Liver (tissue), 9 donors: Measurements from ENCODE around the gene CHL1. TPM values are rescaled to one million over a fixed set of nuclear protein-coding genes. Genes with fewer than 3 reads are reported as not detected.

Experiments
- DNase-seq: peaks from one replicate; pipeline ENCODE4 v3.0.0-alpha.2; 2017; ENCODE audit warnings: low spot score
- H3K27ac ChIP-seq, 2 donors: one replicate each; pipeline ENCODE4 v1.7.0; 2013; ENCODE audit warnings: inconsistent platforms in 2 of 2, low read length in 2 of 2, control low read depth in 1 of 2, low read depth in 1 of 2, mild to moderate bottlenecking in 1 of 2
- H3K27me3 ChIP-seq, 4 donors: one replicate each; pipeline versions ENCODE4 v1.6.1 to v1.7.0; 2013; ENCODE audit warnings: low read length in 3 of 4, inconsistent platforms in 1 of 4, mild to moderate bottlenecking in 1 of 4, moderate library complexity in 1 of 4; ENCODE audit not compliant: control insufficient read depth in 4 of 4, insufficient read depth in 4 of 4
- H3K36me3 ChIP-seq, 4 donors: one replicate each; pipeline versions ENCODE4 v1.6.1 to v1.7.0; 2013; ENCODE audit warnings: low read length in 3 of 4, mild to moderate bottlenecking in 3 of 4, low read depth in 1 of 4, moderate library complexity in 1 of 4; ENCODE audit not compliant: control insufficient read depth in 4 of 4, insufficient read depth in 3 of 4
- H3K4me1 ChIP-seq, 4 donors: one replicate each; pipeline versions ENCODE4 v1.6.1 to v1.7.0; 2013; ENCODE audit warnings: low read length in 3 of 4, mild to moderate bottlenecking in 3 of 4, moderate library complexity in 1 of 4; ENCODE audit not compliant: control insufficient read depth in 4 of 4, insufficient read depth in 4 of 4
- H3K4me3 ChIP-seq, 3 donors: one replicate each; pipeline versions ENCODE4 v1.6.1 to v1.7.0; 2013; ENCODE audit warnings: low read length in 3 of 3, control low read depth in 1 of 3, low read depth in 1 of 3, mild to moderate bottlenecking in 1 of 3
- H3K9ac ChIP-seq, 2 donors: one replicate each; pipeline ENCODE4 v1.7.0; 2013; ENCODE audit warnings: low read length in 2 of 2, mild to moderate bottlenecking in 2 of 2, moderate library complexity in 2 of 2, control low read depth in 1 of 2, low read depth in 1 of 2
- H3K9me3 ChIP-seq, 4 donors: one replicate each; pipeline versions ENCODE4 v1.6.1 to v1.7.0; 2013; ENCODE audit warnings: low read length in 3 of 4; ENCODE audit not compliant: control insufficient read depth in 4 of 4
- CTCF ChIP-seq: fragments of 150-350 bp; IDR thresholded peaks from 2 replicates; pipeline ENCODE4 v1.5.1; 2017; ENCODE audit warnings: improper control_type of control experiment, low read depth, low read length; ENCODE audit not compliant: missing input control
- FOXA1 ChIP-seq: IDR thresholded peaks from 2 replicates; pipeline ENCODE4 v1.6.1; 2016; ENCODE audit warnings: antibody characterized with exemption
- FOXA2 ChIP-seq: IDR thresholded peaks from 2 replicates; pipeline ENCODE4 v1.6.1; 2016; ENCODE audit warnings: antibody characterized with exemption
- GABPA ChIP-seq, 2 donors: IDR thresholded peaks in 1 of 2; conservative IDR thresholded peaks in 1 of 2; 2 replicates each; pipeline ENCODE4 v1.6.1; 2016; ENCODE audit warnings: antibody characterized with exemption in 2 of 2, mild to moderate bottlenecking in 1 of 2, moderate library complexity in 1 of 2
- HNF4A ChIP-seq, 2 donors: conservative IDR thresholded peaks; 2 replicates each; pipeline ENCODE4 v1.6.1; 2016; ENCODE audit warnings: antibody characterized with exemption in 2 of 2, mild to moderate bottlenecking in 2 of 2
- HNF4G ChIP-seq: IDR thresholded peaks from 2 replicates; pipeline ENCODE4 v1.6.1; 2016; ENCODE audit warnings: antibody characterized with exemption
- JUND ChIP-seq, 2 donors: IDR thresholded peaks; 2 replicates each; pipeline ENCODE4 v1.6.1; 2016; ENCODE audit warnings: antibody characterized with exemption in 2 of 2
- NR2F2 ChIP-seq: IDR thresholded peaks from 2 replicates; pipeline ENCODE4 v1.6.1; 2016; ENCODE audit warnings: antibody characterized with exemption
- REST ChIP-seq: IDR thresholded peaks from 2 replicates; pipeline ENCODE4 v1.6.1; 2016; ENCODE audit warnings: antibody characterized with exemption, mild to moderate bottlenecking
- RXRA ChIP-seq, 2 donors: IDR thresholded peaks; 2 replicates each; pipeline ENCODE4 v1.6.1; 2017 to 2018; ENCODE audit warnings: antibody characterized with exemption in 2 of 2, mild to moderate bottlenecking in 1 of 2
- TAF1 ChIP-seq: conservative IDR thresholded peaks from 2 replicates; pipeline ENCODE4 v1.6.1; 2016; ENCODE audit warnings: antibody characterized with exemption, mild to moderate bottlenecking
- YY1 ChIP-seq: IDR thresholded peaks from 2 replicates; pipeline ENCODE4 v1.6.1; 2016; ENCODE audit warnings: antibody characterized with exemption, mild to moderate bottlenecking
- ZBTB33 ChIP-seq: IDR thresholded peaks from 2 replicates; pipeline ENCODE4 v1.6.1; 2016; ENCODE audit warnings: antibody characterized with exemption
- WGBS: extraction: QIAGEN DNeasy Blood & Tissue Kit; methylation state at CpG from one replicate; pipeline ENCODE4 v1.1.7; 2013; 5-methylcytosine and 5-hydroxymethylcytosine counted together
- polyA plus RNA-seq, 2 donors: library from polyadenylated mRNA; stranded (reverse) in 1 of 2; unstranded in 1 of 2; fragments of 200-250 nt in 1 of 2; fragments of >200 nt in 1 of 2; fragmentation: Nextera tagmentation in 1 of 2; extraction: Ambion mirVana in 1 of 2; gene quantifications; one replicate each; pipeline versions ENCODE4 v1.2.1 to v1.2.3, GENCODE V29; 2013 to 2015
- total RNA-seq, 2 donors: library from RNA; depleted of rRNA; stranded (reverse); fragments of >200 nt; gene quantifications; one replicate each; pipeline ENCODE4 v1.2.3, GENCODE V29; 2014
- TF ChIP-seq, protein P1 (sequence below): IDR thresholded peaks from 2 replicates; pipeline ENCODE4 v1.6.1; 2016; ENCODE audit warnings: antibody characterized with exemption
- donor health status: healthy.
- donor health status: healthy.
- donor health status: healthy.
- donor health status: healthy.
- donor health status: healthy.

Gene CHL1
- total and polyA plus RNA-seq, 4 donors: 0.03 to 8.1 (median 0.66) TPM

DNA sequence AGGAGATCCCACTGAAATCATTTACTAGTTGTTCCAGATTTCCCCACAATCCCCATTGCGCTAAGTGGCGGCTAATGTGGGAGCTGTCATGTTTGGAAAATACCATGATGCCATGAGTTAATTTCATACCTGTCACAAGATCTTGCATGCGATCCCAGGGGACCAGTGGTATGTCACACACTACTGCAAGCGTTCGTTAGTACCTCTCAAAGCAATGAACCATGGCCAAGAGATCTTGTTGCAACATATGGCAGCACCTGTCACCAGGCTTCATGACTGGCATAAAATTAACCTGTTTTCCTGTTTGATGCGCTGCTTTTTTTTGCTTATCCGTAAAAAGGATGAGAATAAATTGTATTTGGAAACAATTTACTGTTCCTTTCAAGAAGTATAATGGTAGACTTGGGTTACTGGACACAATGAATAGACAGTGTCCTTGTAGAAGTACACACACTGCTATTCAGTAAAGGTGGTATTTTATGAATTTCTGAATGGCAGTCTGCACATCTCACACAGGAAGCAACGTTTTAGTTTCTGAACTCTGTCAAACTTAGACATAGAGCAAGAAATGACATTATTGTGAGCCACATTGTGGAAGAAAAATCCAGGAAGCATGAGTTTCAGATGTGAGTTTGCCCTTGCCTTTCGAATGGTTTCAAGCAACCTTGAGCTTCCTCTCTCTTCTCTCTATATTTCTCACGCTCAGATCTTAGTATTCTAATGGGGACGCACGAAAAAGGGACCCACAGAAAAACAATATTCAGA is 81.9 kb downstream of the CHL1 start:
- Histone ChIP-seq H3K4me3 (no peak overlapping the region), H3K4me1 (no peaks in the 10 kb centered on the region), H3K27me3 (peaks cover 0 to 3% (median 0%) of the 10 kb centered on the region in 4 donors), H3K36me3 (no peaks in the 10 kb centered on the region), H3K9me3 (peaks cover 0 to 4% (median 0%) of the 10 kb centered on the region in 4 donors), H3K9ac (no peak overlapping the region), H3K27ac (no peak overlapping the region)
- no peak for TF ChIP-seq JUND (IDR thresholded peaks at IDR 0.05)
- TF ChIP-seq FOXA2: no peak
- TF ChIP-seq REST: no peak
- TF ChIP-seq RXRA (IDR thresholded peaks at IDR 0.05): no peak
- no peak for TF ChIP-seq HNF4G
- TF ChIP-seq YY1: no peak
- TF ChIP-seq, protein P1, sequence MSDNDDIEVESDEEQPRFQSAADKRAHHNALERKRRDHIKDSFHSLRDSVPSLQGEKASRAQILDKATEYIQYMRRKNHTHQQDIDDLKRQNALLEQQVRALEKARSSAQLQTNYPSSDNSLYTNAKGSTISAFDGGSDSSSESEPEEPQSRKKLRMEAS: no peak
- no peak for TF ChIP-seq GABPA (IDR thresholded peaks at IDR 0.05 in 1 of 2, conservative IDR thresholded peaks at IDR 0.05 in 1 of 2)
- no peak for TF ChIP-seq NR2F2
- TF ChIP-seq FOXA1: no peak
- WGBS: 71% methylated on average over 12 of the region's 12 CpGs
- DNase-seq: no peak

GRCh38 chr3:279325-279724 is 82.8 kb downstream of the CHL1 start:
- WGBS: 30% methylated on average over 1 of the region's 1 CpG
- TF ChIP-seq YY1 (no peak), TAF1 (no peak), FOXA2 (no peak), REST (no peak), HNF4G (no peak), HNF4A (conservative IDR thresholded peaks at IDR 0.05) (no peak), ZBTB33 (no peak), CTCF (no peak)
- TF ChIP-seq, protein P1: no peak
- peaks cover 0 to 4% (median 0%) of the 10 kb centered on the region in 4 donors for H3K9me3 ChIP-seq
- no peaks in the 10 kb centered on the region for H3K36me3 ChIP-seq
- H3K4me1 ChIP-seq: no peaks in the 10 kb centered on the region
- DNase-seq: no peak
- H3K9ac ChIP-seq: no peak overlapping the region
- peaks cover 0 to 3% (median 0%) of the 10 kb centered on the region in 4 donors for H3K27me3 ChIP-seq
- no peak overlapping the region for H3K27ac ChIP-seq
- no peak overlapping the region for H3K4me3 ChIP-seq
